Hepatocyte (in vitro differentiated cells): ENCODE data around the gene SERPINA10.
"Not testable (repeated sequence)": the region's sequence is repeated elsewhere in the genome, so short reads cannot be mapped to it uniquely, and the experiment has no call there.

Source experiments
- EZH2phosphoT487 ChIP-seq: fragments of 200-600 bp; sonication (generic); IDR thresholded peaks from one replicate; pipeline ENCODE4 v1.6.1; 2018; ENCODE audit warnings: antibody characterized with exemption, mild to moderate bottlenecking, low read depth, moderate library complexity; ENCODE audit not compliant: unreplicated experiment, severe bottlenecking
- TF ChIP-seq, protein P1 (sequence below): fragments of 200-600 bp; sonication (generic); IDR thresholded peaks from 2 replicates; pipeline ENCODE4 v1.5.1; 2016; ENCODE audit warnings: antibody characterized with exemption, mild to moderate bottlenecking; ENCODE audit not compliant: poor library complexity

DNA sequence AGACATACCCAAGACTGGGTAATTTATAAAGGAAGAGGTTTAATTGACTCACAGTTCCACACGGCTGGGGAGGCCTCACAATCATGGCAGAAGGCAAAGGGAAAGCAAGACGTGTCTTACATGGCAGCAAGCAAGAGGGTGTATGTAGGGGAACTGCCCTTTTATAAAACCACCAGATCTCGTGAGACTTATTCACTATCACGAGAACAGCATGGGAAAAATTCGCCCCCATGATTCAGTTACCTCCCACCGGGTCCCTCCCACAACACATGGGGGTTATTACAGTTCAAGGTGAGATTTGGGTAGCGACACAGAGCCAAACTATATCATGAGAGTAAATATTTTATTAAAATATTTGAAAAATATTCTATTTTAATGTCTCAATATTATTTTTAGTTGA, 24.5 kb downstream of the SERPINA10 start:
- TF ChIP-seq, protein P1, sequence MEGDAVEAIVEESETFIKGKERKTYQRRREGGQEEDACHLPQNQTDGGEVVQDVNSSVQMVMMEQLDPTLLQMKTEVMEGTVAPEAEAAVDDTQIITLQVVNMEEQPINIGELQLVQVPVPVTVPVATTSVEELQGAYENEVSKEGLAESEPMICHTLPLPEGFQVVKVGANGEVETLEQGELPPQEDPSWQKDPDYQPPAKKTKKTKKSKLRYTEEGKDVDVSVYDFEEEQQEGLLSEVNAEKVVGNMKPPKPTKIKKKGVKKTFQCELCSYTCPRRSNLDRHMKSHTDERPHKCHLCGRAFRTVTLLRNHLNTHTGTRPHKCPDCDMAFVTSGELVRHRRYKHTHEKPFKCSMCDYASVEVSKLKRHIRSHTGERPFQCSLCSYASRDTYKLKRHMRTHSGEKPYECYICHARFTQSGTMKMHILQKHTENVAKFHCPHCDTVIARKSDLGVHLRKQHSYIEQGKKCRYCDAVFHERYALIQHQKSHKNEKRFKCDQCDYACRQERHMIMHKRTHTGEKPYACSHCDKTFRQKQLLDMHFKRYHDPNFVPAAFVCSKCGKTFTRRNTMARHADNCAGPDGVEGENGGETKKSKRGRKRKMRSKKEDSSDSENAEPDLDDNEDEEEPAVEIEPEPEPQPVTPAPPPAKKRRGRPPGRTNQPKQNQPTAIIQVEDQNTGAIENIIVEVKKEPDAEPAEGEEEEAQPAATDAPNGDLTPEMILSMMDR, result not testable (repeated sequence)
- not testable (repeated sequence) for TF ChIP-seq EZH2phosphoT487
